NCI-H2107 treated with DMSO at 0.1 percent for 48 hours (cell line): ENCODE measurements around the gene SPIRE2.
A peak's percentile ranks its signal among the peaks of the same experiment; 100 is the strongest.
"Not testable (repeated sequence)": the region's sequence is repeated elsewhere in the genome, so short reads cannot be mapped to it uniquely, and the experiment has no call there.

Experiments
- DNase-seq: peaks from one replicate; lab custom pipeline; 2025; ENCODE audit not compliant: unreplicated experiment; lab: John Stamatoyannopoulos, UW

Gene SPIRE2

GRCh38 chr16:89836484-89836883, 8.2 kb downstream of the SPIRE2 start:
- DNase-seq, result not testable (repeated sequence)

GRCh38 chr16:89837014-89837546, 8.8 kb downstream of the SPIRE2 start:
- DNase-seq, result no peak

- no peak for DNase-seq
Observed at GRCh38 chr16:89841275-89841674, 13.0 kb downstream of the SPIRE2 start.

DNA sequence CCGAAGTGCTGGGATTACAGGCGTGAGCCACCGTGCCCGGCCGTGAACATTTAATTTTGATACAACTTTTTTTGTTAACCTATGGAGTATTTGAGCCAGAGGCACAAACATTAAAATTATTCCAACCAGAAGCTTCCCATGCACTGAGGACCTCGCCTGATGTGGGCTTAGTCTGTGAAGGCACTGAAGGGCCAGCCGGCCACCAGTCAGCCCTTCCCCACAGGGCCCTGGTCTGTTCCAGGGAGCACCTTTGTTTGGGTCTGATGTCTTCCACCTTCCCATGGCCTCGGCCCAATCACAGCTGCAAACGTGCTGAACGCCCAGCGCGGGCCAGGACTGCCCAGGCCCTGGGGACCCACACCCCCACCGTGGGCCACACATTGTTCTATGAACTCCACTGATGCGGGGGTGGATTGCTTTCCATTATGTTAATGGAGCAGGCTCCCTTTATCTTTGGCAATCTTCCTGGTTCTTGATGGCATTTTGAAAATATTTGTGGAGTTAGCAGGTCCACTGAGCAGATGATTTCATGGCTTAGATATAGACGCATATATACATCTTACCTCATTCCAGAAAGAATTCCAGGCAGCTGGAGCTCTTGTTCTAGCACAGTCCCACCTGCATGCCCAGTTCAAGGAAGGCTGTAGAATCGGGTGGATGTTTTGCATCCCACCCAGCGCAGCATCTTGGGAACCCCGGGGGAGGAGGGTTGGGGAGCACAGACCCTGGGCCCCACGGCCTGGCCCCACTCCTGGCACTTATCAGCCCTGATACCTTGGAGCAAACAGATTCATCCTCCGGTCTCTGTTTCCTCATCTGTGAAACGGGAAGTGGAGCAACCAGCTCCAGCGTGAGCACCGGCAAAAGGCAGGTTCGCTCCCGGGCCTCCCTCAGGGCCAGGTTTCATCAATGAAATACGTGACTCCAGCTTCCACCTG, 14.5 kb downstream of the SPIRE2 start:
- no peak for DNase-seq

GRCh38 chr16:89843409-89844350, 15.4 kb downstream of the SPIRE2 start:
- DNase-seq, result no peak

DNA sequence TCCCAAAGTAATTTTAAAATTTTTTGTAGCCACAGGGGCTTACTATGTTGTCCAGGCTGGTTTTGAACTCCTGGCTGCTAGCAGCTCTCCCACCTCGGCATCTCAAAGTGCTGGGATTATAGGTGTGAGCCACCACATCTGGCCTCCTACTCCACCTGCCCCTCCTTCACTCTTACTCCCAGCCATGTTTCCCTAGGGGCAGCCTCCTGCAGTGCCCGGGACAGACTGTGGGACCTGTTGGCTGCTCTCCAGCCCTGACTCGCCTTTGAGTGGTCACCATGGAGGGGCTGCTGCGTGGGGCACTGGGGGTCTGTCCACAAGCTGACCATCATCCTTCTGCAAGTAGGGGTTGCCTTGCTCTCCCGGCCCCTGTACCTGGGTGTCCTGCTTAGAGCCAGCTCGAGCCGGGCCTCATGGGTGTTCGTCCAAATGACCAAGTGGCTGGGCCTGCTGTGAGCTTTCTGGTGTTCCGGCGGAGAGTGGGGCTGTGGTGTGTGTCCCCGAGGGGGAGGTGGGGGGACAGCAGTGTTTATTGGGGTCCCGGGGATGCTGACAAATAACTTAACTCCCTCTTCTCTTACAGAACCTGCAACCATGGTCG, 16.6 kb downstream of the SPIRE2 start:
- no peak for DNase-seq

GRCh38 chr16:89845417-89845816, 17.1 kb downstream of the SPIRE2 start:
- DNase-seq, result no peak

DNA sequence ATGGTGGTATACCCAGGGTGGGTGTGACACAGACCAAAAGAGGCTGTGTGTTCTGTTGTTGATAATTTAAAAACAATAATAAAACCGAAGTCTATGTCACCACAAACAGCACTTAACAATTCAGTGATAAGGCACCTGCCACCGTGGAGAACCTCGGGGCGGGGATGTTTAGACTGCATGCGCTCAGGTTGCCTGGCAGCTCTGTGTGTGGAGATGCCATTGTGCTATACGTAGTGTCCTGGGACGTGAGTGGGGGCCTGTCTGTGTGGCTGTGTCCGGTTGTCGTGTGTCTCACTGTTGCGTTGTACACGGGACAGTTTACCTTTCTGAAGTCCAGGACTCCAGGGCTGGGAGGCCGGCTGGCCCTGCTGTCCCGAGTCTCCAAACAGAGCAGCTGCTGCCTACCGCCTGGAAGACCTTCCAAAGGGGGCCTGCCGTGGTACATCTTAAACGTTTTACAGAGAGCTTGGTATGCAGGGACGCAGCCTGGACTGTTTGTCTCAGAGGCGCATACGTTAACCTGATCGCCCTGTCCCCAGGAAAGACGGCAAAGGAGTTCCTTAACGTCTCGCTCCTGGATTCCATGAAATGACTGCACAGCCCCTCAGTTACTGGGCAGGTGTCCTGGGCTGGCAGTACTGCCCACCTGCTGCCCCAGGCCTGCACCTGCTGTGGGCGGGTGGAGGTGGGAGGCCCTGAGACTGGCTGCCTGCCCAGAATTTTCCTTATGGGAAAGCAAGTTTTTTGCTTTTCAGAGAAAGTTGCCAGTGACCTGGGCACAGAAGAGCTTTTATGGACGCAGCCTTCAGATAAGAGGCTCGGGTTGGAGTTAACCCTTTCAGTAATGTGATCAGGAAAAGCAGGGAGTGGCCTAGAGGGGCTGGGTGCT, 19.0 kb downstream of the SPIRE2 start:
- peak; percentile 81 for DNase-seq

DNA sequence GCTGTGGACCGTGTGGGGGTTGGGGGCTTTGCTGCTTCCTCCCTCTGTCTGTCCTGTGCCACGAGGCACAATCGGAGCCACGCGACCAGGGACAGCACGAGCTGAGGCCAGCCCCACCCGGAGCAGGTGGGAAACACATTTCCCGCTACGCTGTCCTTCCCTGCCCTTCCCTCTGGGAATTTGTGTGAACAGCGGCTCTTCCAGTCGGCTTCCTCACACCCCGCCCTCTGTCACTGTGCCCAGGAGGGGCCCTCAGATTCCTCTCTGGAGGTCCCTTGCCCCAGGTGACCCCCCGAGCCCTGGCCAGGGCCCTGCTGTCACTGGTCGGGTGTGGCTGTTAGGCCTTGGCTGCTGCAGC, 19.6 kb downstream of the SPIRE2 start:
- DNase-seq, result no peak

DNA sequence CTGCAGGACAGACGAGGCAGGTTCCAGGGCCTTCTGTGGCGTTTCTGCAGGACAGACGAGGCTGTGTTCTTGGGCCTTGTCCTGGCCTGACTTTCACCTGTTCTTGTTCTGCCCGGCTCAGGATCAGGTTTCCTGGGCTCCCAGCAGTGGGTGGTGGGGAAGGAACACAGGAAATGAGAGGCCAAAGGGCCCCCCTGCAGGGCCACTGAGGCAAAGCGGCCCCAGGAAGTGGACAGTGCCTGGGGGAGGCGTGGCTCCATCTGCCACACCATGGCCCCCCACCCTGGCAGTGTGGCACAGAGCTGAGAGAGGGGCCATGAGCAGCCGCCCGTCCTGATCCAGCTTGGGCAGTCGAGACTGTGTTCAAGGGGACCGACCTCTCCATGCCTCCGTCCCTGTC, 20.7 kb downstream of the SPIRE2 start:
- DNase-seq, result no peak

- DNase-seq, result no peak
Observed at GRCh38 chr16:89853306-89853993, 25.2 kb downstream of the SPIRE2 start.

- no peak for DNase-seq
Observed at GRCh38 chr16:89855301-89855945, 27.1 kb downstream of the SPIRE2 start.

DNA sequence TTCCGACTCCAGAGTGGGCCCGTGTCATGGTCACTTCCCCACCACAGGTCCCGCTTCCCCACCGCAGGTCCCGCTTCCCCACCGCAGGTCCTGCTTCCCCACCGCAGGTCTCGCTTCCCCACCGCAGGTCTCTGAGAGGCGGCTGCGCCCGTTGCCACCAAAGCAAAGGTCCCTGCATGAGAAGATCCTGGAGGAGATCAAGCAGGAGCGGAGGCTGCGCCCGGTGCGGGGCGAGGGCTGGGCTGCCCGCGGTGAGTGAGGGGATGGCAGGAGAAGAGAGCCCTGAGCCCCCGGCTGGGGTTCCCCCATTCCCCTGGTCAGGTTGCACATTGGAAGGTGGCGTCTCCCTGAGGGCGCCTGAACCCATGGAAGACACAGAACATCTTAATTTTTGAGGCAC, 27.7 kb downstream of the SPIRE2 start:
- no peak for DNase-seq

DNA sequence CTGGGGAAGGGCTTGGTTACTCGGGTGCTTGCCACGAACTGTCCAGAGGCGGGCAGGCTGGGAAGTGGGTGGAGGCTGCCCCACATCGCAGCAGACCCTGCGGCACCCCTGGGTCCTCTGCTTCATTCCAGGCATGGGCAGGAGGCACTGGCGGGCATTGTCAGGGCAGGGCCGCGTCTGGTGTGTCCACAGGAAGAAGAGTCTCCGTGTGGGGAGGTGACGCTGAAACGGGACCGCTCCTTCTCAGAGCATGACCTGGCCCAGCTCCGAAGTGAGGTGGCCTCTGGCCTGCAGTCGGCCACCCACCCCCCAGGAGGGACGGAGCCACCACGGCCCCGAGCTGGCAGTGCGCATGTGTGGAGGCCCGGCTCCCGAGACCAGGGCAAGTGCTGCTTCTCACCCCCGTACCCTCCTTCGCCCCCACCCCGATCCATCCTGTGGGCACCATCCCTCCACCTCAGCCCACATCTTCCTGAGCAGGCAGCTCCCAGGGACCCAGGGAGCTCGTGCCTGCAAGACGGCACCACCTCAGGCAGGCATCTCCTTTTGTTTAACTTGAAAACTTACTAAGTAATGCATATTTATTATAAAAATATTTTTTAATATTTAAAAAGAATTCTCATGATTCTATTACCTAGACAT, 30.8 kb downstream of the SPIRE2 start:
- DNase-seq, result no peak

GRCh38 chr16:89859615-89860007, 31.3 kb downstream of the SPIRE2 start:
- DNase-seq, result no peak

GRCh38 chr16:89860747-89861304, 32.6 kb downstream of the SPIRE2 start:
- DNase-seq, result no peak

GRCh38 chr16:89861648-89862047, 33.4 kb downstream of the SPIRE2 start:
- no peak for DNase-seq

- no peak for DNase-seq
Observed at GRCh38 chr16:89862732-89863131, 34.5 kb downstream of the SPIRE2 start.
